Measurements from ENCODE around the gene CCNL2.

DNA sequence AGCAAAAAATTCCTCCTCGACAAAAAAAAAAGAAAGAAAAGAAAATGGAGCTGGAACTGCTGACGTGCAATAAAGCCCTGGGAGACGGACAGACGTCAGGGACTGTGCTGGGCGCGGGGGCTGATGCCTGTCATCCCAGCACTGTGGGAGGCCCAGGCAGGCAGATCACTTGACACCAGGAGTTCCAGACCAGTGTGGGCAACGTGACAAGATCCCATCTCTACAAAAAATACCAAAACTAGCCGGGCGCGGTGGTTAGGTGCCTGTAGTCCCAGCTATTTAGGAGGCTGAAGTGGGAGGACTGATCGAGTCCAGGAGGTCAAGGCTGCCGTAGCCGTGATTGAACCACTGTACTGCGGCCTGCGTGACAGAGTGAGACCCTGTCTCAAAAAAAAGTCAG, 25.6 kb upstream of the CCNL2 start:
- no peak for TF ChIP-seq POLR2A (IDR thresholded peaks at IDR 0.05)
- TF ChIP-seq, protein P1, sequence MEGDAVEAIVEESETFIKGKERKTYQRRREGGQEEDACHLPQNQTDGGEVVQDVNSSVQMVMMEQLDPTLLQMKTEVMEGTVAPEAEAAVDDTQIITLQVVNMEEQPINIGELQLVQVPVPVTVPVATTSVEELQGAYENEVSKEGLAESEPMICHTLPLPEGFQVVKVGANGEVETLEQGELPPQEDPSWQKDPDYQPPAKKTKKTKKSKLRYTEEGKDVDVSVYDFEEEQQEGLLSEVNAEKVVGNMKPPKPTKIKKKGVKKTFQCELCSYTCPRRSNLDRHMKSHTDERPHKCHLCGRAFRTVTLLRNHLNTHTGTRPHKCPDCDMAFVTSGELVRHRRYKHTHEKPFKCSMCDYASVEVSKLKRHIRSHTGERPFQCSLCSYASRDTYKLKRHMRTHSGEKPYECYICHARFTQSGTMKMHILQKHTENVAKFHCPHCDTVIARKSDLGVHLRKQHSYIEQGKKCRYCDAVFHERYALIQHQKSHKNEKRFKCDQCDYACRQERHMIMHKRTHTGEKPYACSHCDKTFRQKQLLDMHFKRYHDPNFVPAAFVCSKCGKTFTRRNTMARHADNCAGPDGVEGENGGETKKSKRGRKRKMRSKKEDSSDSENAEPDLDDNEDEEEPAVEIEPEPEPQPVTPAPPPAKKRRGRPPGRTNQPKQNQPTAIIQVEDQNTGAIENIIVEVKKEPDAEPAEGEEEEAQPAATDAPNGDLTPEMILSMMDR (IDR thresholded peaks at IDR 0.05): no peak
